Panc1 (cell line): ENCODE measurements around the gene ACOX3.

ENCODE experiments used
- TCF7L2 ChIP-seq: IDR thresholded peaks from 2 replicates; pipeline ENCODE4 v1.6.1; 2011; ENCODE audit warnings: mild to moderate bottlenecking, low read depth, low read length, inconsistent platforms
- TF ChIP-seq, protein P1 (sequence below): fragments of 450-650 bp; IDR thresholded peaks from 2 replicates; pipeline ENCODE4 v1.5.1; 2017; ENCODE audit warnings: mild to moderate bottlenecking

GRCh38 chr4:8329560-8329858 lies 111.0 kb downstream of the ACOX3 start:
- TF ChIP-seq, protein P1, sequence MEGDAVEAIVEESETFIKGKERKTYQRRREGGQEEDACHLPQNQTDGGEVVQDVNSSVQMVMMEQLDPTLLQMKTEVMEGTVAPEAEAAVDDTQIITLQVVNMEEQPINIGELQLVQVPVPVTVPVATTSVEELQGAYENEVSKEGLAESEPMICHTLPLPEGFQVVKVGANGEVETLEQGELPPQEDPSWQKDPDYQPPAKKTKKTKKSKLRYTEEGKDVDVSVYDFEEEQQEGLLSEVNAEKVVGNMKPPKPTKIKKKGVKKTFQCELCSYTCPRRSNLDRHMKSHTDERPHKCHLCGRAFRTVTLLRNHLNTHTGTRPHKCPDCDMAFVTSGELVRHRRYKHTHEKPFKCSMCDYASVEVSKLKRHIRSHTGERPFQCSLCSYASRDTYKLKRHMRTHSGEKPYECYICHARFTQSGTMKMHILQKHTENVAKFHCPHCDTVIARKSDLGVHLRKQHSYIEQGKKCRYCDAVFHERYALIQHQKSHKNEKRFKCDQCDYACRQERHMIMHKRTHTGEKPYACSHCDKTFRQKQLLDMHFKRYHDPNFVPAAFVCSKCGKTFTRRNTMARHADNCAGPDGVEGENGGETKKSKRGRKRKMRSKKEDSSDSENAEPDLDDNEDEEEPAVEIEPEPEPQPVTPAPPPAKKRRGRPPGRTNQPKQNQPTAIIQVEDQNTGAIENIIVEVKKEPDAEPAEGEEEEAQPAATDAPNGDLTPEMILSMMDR, result no peak
- TF ChIP-seq TCF7L2, result no peak
